PC-3 (cell line): ENCODE data around the gene NFE2L1. TPM values are rescaled to one million over a fixed set of nuclear protein-coding genes. Genes with fewer than 3 reads are reported as not detected.
"Not testable (repeated sequence)": the region's sequence is repeated elsewhere in the genome, so short reads cannot be mapped to it uniquely, and the experiment has no call there.

Source experiments
- ATAC-seq: fragments of 200-7000 bp; cut with Tn5 transposase; 2 replicates; pipeline ENCODE4 v1.9.1; 2020; ENCODE audit warnings: mild to moderate bottlenecking, moderate library complexity
- BruUV-seq: library from RNA; stranded (reverse); fragments of 400-500 nt; replicated peaks from 2 replicates; lab custom pipeline; 2021; lab: Mats Ljungman, UMichigan
- CTCF ChIA-PET: fragments of 300-600 bp; sonication (Branson Sonifier 250); formaldehyde crosslinking; loops from one replicate; lab custom pipeline; 2022; ENCODE audit warnings: antibody characterized with exemption; lab: Charles Lee
- POLR2A ChIA-PET: fragments of 300-600 bp; sonication (Branson Sonifier 250); formaldehyde crosslinking; loops from one replicate; lab custom pipeline; 2022; ENCODE audit warnings: antibody characterized with exemption; ENCODE audit not compliant: unreplicated experiment; lab: Charles Lee
- DNase-seq: peaks from one replicate; pipeline ENCODE4 v3.0.0-alpha.2; 2015
- H2AFZ ChIP-seq: fragments of 300-600 bp; sonication (generic); 2 replicates; pipeline ENCODE4 v1.6.0; 2016; ENCODE audit warnings: antibody characterized with exemption, low read length
- H3F3A ChIP-seq: fragments of 300-600 bp; sonication (generic); one replicate; pipeline ENCODE4 v1.6.0; 2017; ENCODE audit warnings: antibody characterized with exemption, low read length, control low read depth, mild to moderate bottlenecking; ENCODE audit not compliant: unreplicated experiment
- H3K27ac ChIP-seq: fragments of 300-600 bp; sonication (generic); 2 replicates; pipeline ENCODE4 v1.5.1; 2016; ENCODE audit warnings: mild to moderate bottlenecking, low read length
- H3K27me3 ChIP-seq: fragments of 300-600 bp; sonication (generic); 2 replicates; pipeline ENCODE4 v1.6.1; 2016; ENCODE audit warnings: low read length, mixed read lengths
- H3K36me3 ChIP-seq: fragments of 300-600 bp; sonication (generic); 2 replicates; pipeline ENCODE4 v1.6.1; 2016; ENCODE audit warnings: low read depth, mixed run types, low read length, mixed read lengths
- H3K4me1 ChIP-seq: fragments of 300-600 bp; sonication (generic); 2 replicates; pipeline ENCODE4 v1.5.1; 2016; ENCODE audit warnings: low read length; ENCODE audit not compliant: insufficient read depth
- H3K4me2 ChIP-seq: fragments of 300-600 bp; sonication (generic); 2 replicates; pipeline ENCODE4 v1.6.0; 2016; ENCODE audit warnings: low read length
- H3K4me3 ChIP-seq: fragments of 300-600 bp; sonication (generic); 2 replicates; pipeline ENCODE4 v1.5.1; 2016; ENCODE audit warnings: mild to moderate bottlenecking, low read length, mixed read lengths
- H3K79me2 ChIP-seq: fragments of 300-600 bp; sonication (generic); 2 replicates; pipeline ENCODE4 v1.6.1; 2017; ENCODE audit warnings: low read length, mixed read lengths
- H3K9ac ChIP-seq: fragments of 300-600 bp; sonication (generic); 2 replicates; pipeline ENCODE4 v1.6.0; 2016; ENCODE audit warnings: mild to moderate bottlenecking, low read length
- H3K9me2 ChIP-seq: fragments of 300-600 bp; sonication (generic); replicated peaks from 2 replicates; pipeline ENCODE4 v1.6.1; 2016; ENCODE audit warnings: mixed run types, low read length, mixed read lengths
- H3K9me3 ChIP-seq: fragments of 300-600 bp; sonication (generic); 2 replicates; pipeline ENCODE4 v1.6.1; 2016; ENCODE audit warnings: low read length, mixed read lengths
- H4K20me1 ChIP-seq: fragments of 300-600 bp; sonication (generic); 2 replicates; pipeline ENCODE4 v1.6.1; 2016; ENCODE audit warnings: low read length, mixed read lengths
- EZH2 ChIP-seq: fragments of 300-600 bp; sonication (generic); IDR thresholded peaks from one replicate; pipeline ENCODE4 v1.6.1; 2017; ENCODE audit warnings: antibody characterized with exemption, mild to moderate bottlenecking, low read length; ENCODE audit not compliant: unreplicated experiment
- EZH2phosphoT487 ChIP-seq: fragments of 300-600 bp; sonication (generic); IDR thresholded peaks from 2 replicates; pipeline ENCODE4 v1.6.1; 2018; ENCODE audit warnings: mild to moderate bottlenecking, antibody characterized with exemption, low read length, borderline replicate concordance
- intact Hi-C: fragments of 100-400 bp; cut with micrococcal nuclease; formaldehyde crosslinking; loops from 2 replicates; pipeline ENCODE4 v1.9.0; 2023
- total RNA-seq: library from RNA; depleted of rRNA; stranded (reverse); fragments of >200 nt; gene quantifications from 2 replicates; pipeline ENCODE4 v1.2.3, GENCODE V29; 2014
- TF ChIP-seq, protein P1 (sequence below): fragments of 300-600 bp; sonication (generic); conservative IDR thresholded peaks from 2 replicates; pipeline ENCODE4 v1.5.1; 2017; ENCODE audit warnings: antibody characterized with exemption, low read depth, mild to moderate bottlenecking, low read length

NFE2L1 gene
- total RNA-seq, 1 experiment from 2014 or later = 45.1 TPM

DNA sequence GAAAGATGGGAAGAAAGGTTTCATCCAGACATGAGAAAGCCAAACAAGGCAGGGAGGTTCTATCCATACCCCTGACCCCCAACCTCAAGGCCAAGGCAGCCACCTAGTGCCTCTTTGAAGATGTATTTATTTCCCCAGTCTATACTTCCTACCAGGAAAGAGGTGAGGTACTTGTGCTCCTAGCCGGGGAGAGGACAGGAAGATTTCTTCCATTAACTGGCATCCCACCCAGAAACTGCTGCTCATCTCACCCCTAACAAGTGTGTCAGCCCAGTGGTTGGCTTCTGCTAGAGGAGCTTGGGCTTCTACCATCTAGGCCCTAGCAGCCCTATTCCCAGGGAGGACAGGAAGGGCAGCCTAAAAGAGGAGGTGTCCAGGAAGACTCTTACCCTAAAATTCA, 19.4 kb upstream of the NFE2L1 start:
- Histone ChIP-seq H3K9ac (no peak overlapping the region), H3K4me3 (no peak overlapping the region), H3K27me3 (no peaks in the 10 kb centered on the region), H3K4me2 (no peak overlapping the region), H3K36me3 (no peaks in the 10 kb centered on the region), H3K4me1 (peaks cover 27% of the 10 kb centered on the region), H3K9me3 (no peaks in the 10 kb centered on the region), H3K27ac (no peak overlapping the region), H3F3A (peaks cover 6% of the 10 kb centered on the region), H2AFZ (no peak overlapping the region), H3K9me2 (no peaks in the 10 kb centered on the region), H4K20me1 (no peaks in the 10 kb centered on the region), H3K79me2 (no peaks in the 10 kb centered on the region)
- no TSS peak for BruUV-seq
- ATAC-seq (no peak), DNase-seq (no peak)
- POLR2A ChIA-PET = interaction anchor here (0.7 kb wide), 1 partner anchor 95 kb away, joined by 4 read pairs; no protein-coding TSS in a partner anchor
- CTCF ChIA-PET = no interaction called here
- TF ChIP-seq EZH2 (no peak), EZH2phosphoT487 (no peak)
- TF ChIP-seq, protein P1, sequence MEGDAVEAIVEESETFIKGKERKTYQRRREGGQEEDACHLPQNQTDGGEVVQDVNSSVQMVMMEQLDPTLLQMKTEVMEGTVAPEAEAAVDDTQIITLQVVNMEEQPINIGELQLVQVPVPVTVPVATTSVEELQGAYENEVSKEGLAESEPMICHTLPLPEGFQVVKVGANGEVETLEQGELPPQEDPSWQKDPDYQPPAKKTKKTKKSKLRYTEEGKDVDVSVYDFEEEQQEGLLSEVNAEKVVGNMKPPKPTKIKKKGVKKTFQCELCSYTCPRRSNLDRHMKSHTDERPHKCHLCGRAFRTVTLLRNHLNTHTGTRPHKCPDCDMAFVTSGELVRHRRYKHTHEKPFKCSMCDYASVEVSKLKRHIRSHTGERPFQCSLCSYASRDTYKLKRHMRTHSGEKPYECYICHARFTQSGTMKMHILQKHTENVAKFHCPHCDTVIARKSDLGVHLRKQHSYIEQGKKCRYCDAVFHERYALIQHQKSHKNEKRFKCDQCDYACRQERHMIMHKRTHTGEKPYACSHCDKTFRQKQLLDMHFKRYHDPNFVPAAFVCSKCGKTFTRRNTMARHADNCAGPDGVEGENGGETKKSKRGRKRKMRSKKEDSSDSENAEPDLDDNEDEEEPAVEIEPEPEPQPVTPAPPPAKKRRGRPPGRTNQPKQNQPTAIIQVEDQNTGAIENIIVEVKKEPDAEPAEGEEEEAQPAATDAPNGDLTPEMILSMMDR = no peak
- intact Hi-C loops = loop anchor here (5.0 to 10.0 kb wide), 4 partner anchors 216 to 589 kb away; partner anchors contain the start of gene HOXB8

DNA sequence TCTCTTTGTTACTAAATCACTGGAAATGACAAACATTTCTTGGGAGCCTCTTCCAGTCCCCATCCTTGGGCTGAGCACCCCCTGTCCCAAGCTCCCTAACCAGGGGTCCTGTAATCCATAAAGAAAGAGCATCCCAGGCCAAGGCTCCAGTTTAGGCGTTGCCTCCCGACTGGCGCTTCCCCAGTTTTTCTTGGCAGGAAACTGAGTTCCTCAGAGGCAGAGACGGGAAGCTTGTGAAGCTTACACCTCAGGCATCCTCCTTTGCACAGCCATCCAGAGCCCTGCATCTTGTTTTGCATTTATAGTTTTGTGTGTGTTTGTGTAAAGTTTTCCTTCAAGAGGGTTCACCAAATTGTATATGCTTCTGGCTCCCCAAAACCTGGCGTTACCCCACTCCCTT, 17.6 kb upstream of the NFE2L1 start:
- Histone ChIP-seq H3K9me2 (no peaks in the 10 kb centered on the region), H3K27ac (no peak overlapping the region), H3K36me3 (no peaks in the 10 kb centered on the region), H3K9me3 (no peaks in the 10 kb centered on the region), H2AFZ (no peak overlapping the region), H3K27me3 (no peaks in the 10 kb centered on the region), H3K4me3 (no peak overlapping the region), H4K20me1 (no peaks in the 10 kb centered on the region), H3F3A (peaks cover 3% of the 10 kb centered on the region), H3K4me2 (no peak overlapping the region), H3K9ac (no peak overlapping the region), H3K4me1 (peaks cover 16% of the 10 kb centered on the region), H3K79me2 (no peaks in the 10 kb centered on the region)
- CTCF ChIA-PET = interaction anchor here (0.5 kb wide), 1 partner anchor 10 kb away, joined by 4 read pairs; no protein-coding TSS in a partner anchor
- ATAC-seq (no peak), DNase-seq (no peak)
- intact Hi-C loops = no loop called here
- TF ChIP-seq, protein P1 = no peak
- TF ChIP-seq EZH2 = no peak
- TF ChIP-seq EZH2phosphoT487 = no peak
- POLR2A ChIA-PET = interaction anchor here (0.5 to 0.7 kb wide), 2 partner anchors 18 to 595 kb away, joined by 4 to 5 read pairs; partner anchors contain the start of gene NFE2L1
- no TSS peak for BruUV-seq

GRCh38 chr17:48031966-48032365, 16.2 kb upstream of the NFE2L1 start:
- H3K27me3 ChIP-seq = no peaks in the 10 kb centered on the region
- no peaks in the 10 kb centered on the region for H3K79me2 ChIP-seq
- H3K36me3 ChIP-seq = no peaks in the 10 kb centered on the region
- CTCF ChIA-PET = interaction anchor here (0.7 kb wide), 1 partner anchor 43 kb away, joined by 10 read pairs; no protein-coding TSS in a partner anchor
- DNase-seq (no peak), ATAC-seq (no peak)
- BruUV-seq = no TSS peak
- peaks cover 1% of the 10 kb centered on the region for H3K4me1 ChIP-seq
- H3K9me2 ChIP-seq = no peaks in the 10 kb centered on the region
- intact Hi-C loops = no loop called here
- TF ChIP-seq, protein P1 = no peak
- no peak for TF ChIP-seq EZH2phosphoT487
- no peak for TF ChIP-seq EZH2
- H3K9ac ChIP-seq = no peak overlapping the region
- H2AFZ ChIP-seq = no peak overlapping the region
- no peaks in the 10 kb centered on the region for H3K9me3 ChIP-seq
- H3K27ac ChIP-seq = no peak overlapping the region
- H4K20me1 ChIP-seq = no peaks in the 10 kb centered on the region
- POLR2A ChIA-PET = no interaction called here
- H3F3A ChIP-seq = no peaks in the 10 kb centered on the region
- no peak overlapping the region for H3K4me3 ChIP-seq
- H3K4me2 ChIP-seq = no peak overlapping the region

GRCh38 chr17:48034734-48035133, 13.4 kb upstream of the NFE2L1 start:
- H3F3A ChIP-seq, H3K36me3 ChIP-seq, DNase-seq, H3K9ac ChIP-seq, H3K27me3 ChIP-seq, H3K79me2 ChIP-seq, H3K9me2 ChIP-seq, BruUV-seq, H2AFZ ChIP-seq, POLR2A ChIA-PET, intact Hi-C loops, H3K4me3 ChIP-seq, H3K4me1 ChIP-seq, H3K4me2 ChIP-seq, H3K27ac ChIP-seq, H3K9me3 ChIP-seq, ATAC-seq, H4K20me1 ChIP-seq: not testable (repeated sequence)
- CTCF ChIA-PET = interaction anchor here (0.7 kb wide), 1 partner anchor 14 kb away, joined by 3 read pairs; no protein-coding TSS in a partner anchor
